ENCODE data around the gene KPNB1.

KPNB1 gene

DNA sequence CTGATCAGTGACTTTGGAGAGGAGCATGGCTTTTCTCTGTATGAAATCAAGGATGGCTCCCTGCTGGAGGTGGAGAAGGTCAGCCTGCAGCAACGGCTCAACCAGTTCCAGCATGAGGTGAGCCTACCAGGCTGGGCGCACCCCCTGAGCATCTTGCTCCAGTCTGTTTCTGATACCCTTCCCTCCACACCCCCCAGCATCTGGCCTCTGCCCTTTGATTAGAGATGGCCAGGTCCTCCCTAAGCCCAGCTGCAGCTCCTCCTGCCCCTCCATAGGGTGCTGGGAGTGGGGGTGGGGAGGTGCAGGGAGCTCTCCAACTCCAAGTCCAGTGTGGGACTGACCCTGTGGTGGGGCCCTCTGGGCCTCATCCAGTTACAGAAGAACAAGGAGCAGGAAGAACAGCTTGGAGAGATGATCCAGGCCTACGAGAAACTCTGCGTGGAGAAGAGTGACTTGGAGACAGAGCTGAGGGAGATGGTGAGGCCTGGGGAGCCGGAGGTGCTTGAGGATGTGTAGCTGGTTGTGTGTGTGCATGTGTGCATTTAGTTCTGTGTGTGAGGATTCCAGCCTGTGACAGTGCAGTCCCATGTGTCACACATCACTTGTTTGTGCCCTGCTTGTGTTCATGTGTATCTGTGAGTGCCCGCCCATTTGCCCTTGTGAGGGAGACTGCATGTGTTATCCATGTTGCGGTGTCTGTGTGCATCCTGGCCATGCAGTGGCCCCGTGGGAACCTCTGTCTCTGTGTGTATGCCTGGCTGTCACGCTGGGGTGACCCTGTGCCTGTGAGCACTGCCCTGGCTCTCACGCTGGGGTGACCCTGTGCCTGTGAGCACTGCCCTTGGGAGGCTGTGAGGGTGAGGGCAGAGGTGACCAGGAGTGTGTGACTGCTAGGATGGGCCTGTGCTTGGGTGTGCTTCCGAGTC, 47.3 kb downstream of the KPNB1 start:
- no peak for DNase-seq (ENCODE audit: low read depth in 2 of 2)

DNA sequence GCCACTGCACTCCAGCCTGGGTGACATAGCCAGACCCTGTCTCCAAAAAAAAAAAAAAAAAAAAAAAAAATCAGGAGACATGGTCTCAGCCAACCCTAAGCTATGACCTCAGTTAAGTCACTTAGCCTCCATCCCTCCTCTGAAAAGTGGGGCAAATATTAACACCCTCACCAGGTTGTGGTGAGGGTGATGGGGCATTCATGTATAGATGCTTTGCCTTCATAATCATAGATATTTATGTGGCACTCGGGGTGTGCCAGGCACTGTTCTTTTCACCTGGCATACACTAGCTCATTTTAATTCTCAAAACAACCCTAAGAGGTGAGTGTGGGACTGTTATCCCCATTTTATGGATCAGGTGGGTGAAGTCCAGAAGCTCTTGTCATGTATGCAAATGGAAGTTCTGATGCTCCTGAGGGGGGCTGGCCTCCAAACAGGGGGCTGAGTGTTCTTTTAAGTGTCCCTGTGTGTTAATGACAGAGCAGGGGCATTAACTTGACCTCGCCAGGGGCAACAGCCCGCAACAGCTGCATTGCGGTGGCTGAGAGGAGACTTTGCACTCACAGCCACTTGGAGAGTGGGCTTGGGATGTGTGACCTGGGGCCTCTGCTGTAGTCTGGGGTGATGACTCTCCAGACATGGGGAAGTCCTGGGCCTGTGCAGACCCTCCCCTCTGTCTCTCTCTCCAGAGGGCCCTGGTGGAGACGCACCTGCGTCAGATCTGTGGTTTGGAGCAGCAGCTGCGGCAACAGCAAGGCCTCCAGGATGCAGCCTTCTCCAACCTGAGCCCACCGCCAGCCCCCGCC, 48.4 kb downstream of the KPNB1 start:
- DNase-seq (ENCODE audit: low read depth in 2 of 2): no peak

DNA sequence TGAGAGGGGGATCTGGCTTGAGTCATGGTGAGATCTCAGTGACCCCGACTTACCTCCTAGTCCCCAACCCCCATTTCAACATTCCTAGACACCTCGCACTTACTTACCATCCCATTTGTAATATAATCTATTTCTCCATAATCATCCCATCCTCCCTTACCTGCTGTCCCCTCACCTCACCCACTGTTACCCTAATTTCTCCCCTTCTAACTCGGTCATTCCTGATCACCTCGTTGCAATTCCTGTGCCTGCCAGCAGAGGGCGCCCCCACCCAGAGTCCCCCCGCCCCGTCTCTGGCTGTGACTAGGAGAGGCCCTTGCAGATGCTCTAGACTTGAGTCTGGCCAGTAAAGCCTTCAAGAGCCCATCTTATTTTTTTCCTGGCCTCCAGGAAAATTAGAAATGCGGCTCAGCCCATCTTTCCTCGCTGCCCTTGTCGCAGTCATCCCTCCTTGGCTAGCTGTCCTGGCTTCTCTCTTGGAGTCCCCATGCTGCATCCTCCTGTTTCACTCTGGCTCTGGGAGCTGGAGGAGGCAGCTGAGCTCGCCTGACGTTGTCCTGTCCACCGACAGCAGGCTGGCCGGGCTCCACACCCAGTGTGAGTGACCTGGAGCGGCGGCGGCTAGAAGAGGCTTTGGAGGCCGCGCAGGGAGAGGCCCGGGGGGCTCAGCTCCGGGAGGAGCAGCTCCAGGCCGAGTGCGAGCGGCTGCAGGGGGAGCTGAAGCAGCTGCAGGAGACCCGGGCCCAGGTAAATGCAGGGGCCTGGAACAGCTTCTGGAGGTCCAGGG, 49.2 kb downstream of the KPNB1 start:
- DNase-seq (ENCODE audit: low read depth in 2 of 2): peak; percentile 84 to 86

DNA sequence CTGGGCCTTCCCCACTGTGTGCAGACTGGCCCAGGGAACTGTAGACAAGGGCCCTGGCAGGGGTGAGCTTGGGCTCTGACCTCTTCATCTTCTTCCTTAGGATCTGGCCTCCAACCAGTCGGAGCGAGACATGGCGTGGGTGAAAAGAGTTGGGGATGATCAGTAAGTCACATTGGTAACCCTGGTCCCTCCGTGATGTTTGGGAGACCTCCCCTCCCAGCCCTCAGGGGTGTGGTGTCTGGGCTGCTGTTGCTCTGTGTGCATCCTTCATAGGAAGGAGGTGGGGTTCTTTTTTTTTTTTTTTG, 49.8 kb downstream of the KPNB1 start:
- no peak for DNase-seq (ENCODE audit: low read depth in 2 of 2)

DNA sequence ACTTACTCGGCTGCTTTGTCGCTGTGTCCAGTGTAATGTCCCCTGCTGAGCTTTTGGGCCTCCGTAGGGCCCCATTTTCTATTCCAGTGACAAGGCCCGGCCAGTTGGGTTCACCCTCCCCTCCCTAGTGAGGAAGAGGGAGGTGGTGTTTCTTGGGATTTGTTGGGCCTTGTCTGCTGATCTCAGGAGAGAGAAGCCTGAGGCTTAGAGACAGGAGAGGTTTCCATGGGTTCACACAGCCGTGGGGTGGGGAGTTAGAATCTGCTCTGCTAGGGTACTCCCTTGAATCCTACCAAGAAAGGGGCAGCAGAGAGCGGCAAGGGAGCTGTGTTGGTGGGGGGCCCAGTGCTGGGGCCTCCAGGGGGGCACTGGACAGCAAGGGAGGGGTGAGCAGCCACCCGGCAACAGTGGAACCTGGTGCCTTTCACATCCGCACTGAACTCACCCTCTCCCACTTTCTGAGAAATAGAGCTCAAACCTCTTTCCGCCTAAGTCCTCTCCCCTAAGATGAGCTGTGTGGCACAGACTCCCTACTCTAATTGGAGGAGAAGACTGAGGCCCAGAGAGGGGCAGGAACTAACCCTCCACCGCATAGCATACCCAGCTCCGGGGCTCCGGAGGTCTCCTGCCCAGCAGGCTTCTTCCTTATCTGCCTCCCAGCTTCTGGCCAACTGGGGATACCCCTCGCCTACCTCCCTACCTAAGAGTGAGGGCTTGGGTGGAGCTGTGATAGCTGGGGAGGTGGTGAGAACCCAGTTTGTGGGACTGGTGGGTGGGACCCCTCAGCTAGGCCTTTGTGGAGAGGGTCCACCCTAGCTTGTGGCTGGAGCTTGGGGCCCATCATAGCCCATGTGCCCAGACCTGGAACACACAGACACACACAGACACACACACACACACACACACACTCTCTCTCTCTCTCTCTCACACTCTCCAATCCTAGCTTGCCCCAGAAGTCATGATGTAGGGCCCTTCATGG, 51.0 kb downstream of the KPNB1 start:
- DNase-seq (ENCODE audit: low read depth in 2 of 2): no peak

DNA sequence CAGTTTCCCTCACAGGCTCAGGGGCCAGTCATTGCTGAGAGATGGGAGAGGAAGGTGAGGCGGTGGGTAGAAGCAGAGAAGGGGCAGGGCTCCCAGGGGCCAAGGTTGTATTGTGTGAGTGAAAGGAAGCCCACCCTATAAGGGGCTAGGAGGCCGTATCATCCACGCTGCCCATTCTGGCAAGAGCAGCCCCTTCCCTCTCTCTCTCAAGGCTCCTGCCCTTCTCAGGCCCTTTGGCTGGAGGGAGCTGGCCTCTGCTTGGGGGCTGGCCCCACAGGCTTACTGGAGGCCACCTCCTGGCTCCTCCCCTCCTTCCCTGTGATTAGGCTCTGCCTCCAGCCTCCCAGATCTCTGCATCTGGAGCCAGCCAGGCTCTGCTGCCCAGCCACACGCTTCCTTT, 51.9 kb downstream of the KPNB1 start:
- DNase-seq (ENCODE audit: low read depth in 2 of 2): no peak

DNA sequence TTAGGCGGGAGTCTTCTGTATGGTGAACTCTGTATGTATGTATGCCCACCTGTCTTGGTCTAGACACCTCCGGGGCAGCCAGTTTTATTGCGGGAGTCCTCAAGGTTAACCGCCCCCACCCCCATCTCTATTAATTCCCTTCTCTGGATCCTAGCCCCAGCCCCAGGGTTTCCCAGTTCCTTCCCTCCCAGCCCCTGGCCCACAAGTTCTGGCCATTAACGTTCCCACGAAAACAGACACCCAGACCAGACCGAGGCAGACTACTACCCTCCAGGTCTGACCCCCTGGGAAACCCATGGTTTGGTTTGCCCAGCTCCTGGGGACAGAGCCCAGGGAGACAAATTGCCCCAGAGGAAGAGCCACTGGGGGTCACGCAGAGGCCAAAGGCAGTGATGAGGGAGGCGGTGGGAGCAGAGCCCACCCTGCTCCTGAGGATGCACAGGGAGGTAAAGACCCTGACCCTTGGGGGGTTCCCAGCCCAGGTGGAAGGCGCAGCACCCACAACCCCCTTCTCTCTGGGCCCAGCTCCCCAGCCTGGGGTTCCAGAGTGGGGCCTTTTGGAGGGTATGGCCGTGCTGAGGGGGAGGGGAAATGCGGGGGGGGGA, 52.8 kb downstream of the KPNB1 start:
- DNase-seq (ENCODE audit: low read depth in 2 of 2): no peak

DNA sequence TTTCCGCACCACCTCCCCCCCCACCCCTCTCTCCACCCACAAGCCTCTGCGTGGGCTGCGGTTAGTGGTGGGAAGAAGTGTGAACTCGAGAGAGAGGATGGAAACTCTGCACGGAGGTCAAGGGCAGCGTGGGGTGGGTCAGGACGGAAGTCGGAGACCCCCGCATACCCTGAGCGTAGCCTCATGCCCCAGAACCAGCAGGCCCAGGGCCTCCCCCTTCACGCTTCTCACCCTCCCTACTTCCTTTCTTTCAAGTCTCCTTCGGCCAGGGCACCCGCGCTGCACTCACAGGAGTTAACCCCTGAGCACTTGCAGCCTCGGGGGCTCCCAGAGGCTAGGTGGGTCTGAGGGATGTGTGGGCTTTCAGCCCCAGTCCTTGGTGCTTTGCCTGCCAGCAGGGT, 53.5 kb downstream of the KPNB1 start:
- peak in 1 of 2 donors; percentile 36 for DNase-seq (ENCODE audit: low read depth in 2 of 2)

DNA sequence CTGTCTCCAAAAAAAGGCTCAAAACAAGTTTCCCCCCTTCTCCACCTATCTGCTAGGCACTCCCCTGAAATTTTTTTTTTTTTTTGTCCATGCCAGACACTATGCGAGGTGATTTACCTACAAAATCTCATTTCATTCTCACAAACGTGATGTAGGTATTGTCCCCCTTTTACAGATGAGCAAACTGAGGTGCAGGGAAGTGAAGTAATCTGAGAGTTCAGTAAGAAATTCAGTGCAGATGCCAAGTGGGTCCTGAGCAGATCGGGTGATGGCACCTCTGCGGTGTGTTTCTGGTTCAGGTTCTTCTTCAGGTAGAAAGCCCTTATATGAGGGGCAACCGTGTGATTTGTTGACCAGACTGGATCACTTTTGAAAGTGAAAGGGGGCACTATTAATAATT, 54.0 kb downstream of the KPNB1 start:
- no peak for DNase-seq (ENCODE audit: low read depth in 2 of 2)

DNA sequence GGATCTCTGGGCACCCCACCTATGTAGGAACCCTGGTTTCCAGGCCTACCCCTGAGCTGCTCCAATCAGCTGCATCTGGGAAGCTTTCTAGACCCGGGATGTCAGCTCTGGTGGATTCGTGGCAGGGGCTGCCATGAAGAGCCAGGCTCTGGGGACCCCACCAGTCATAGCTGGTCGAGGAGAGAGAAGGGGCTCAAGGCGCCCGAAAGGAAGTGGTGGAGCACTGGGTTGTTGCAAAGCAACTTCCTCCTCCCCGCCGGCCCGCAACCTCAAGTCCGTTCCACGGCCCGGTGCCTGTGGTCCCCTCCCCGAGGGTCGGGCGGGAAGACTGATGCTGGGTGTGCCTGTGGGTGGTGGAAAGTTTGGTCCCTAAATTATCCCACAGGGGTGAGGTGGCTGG, 54.4 kb downstream of the KPNB1 start:
- DNase-seq (ENCODE audit: low read depth in 2 of 2): no peak

DNA sequence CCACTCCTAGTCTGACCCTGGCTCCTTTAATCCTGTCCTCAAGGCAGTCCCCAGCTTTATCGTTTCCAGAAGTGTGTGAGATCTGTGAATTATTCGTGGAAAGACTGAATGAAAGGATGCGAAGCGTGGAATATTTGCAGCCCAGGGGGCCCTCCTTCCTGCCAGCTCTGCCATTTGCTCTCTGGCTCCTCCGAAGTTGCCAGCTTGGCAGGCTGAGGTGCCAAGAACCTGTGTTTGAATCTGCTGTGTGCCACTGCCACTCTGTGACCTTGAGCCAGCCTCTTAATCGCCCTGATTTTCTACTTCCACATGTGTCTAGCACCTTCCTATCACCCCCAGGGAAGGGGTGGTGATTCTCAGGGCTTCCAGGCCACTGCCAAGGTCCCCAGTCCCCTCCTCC, 55.0 kb downstream of the KPNB1 start:
- DNase-seq (ENCODE audit: low read depth in 2 of 2): no peak

DNA sequence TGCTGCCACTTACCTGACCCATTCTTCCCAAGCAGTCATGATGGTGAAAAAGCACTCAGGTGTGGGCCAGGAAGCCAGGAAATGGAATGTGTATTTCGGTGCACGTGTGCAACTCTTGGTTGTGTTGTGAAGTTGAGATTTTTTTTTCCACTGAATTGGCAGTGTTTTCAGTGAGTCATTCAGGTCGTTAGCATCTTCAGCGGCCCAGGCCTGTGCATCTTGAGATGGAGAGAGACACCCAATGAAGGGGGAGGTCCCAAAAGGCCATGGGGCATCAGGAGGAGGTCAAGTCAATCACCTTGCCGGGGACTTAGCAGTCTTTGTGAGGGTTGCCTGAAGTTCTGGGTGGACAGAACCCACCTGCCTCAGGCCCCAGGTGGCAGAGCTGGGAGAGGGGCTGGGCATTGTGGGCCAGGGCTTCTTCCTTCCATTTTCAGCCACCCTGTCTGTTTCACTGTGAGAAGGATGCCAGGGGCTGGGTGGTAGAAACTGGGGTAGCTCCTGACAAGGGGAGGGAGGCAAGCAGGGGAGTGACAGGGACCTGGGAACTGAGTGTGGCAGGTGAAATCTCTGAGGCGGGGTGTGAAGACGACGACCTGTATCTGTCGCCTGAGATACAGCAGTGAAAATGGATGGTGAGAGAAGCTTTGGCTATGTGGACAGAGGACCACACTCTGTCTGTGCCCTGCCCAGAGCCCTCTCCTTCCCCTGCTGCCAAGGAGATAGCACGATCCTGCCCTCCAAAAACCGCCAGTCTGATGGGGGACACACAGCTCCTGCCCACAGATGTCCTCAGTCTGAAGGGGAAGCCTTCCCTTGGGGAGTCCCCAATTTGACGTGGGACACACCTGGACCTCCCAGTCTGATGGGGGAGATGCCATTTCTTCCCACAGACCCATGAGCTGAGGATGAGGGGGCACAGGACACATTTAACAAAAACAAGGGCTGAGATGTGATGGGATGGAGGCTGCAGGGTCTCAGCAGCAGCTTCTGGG, 56.1 kb downstream of the KPNB1 start:
- DNase-seq (ENCODE audit: low read depth in 2 of 2): no peak

DNA sequence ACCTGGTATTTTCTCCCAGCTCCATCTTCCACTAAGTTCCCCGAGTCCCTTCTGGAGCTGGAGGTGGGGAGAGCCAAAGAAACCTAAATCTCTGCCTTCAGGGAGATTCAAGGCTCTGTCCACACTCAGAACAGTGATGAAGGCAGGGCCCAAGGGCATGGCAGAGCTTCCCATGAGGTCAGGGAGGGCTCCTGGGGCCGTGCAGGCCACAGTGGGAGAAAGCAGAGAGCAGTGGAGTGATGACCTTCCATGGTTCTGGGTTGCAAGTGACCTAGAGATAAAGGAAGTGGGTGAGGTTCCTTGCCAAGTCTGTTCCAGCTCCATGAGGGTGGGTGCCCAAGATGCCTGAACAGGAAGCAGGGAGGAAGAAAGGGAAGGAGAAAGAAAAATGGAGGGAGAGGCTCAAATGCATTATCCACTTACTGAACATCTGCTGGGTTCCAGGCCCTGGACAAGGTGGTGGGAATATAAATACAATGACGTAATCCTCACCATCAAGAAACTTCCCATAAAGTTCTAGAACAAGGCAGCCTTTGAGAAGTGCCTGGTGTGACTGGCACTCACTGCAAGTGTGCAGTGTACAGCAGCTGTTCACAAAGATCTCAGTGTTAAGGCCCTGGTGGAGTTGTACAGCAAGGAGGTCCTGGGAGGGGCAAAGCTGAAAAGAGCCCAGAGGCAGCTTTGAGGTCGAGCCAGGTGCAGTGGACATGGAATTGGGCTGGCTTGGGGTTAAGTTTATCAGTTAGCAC, 57.5 kb downstream of the KPNB1 start:
- no peak for DNase-seq (ENCODE audit: low read depth in 2 of 2)

DNA sequence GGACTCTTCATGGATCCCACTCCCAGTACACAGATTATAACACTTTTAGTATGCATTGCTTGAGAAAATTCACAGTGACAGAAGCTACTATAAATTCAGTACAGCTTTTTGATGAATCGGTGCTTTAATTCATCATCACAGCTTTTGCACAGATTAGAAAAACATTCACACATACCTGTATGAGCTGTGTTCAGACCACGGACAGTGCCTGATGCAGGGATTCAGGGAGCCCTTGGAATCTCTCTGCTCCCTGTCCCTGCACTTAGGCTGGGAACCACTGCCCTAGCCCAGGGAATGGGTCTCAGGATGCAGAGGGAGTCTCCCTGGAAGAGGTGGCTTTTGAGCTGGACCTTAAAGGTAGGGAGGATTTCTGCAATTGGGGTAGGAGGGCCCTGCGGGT, 58.2 kb downstream of the KPNB1 start:
- no peak for DNase-seq (ENCODE audit: low read depth in 2 of 2)

DNA sequence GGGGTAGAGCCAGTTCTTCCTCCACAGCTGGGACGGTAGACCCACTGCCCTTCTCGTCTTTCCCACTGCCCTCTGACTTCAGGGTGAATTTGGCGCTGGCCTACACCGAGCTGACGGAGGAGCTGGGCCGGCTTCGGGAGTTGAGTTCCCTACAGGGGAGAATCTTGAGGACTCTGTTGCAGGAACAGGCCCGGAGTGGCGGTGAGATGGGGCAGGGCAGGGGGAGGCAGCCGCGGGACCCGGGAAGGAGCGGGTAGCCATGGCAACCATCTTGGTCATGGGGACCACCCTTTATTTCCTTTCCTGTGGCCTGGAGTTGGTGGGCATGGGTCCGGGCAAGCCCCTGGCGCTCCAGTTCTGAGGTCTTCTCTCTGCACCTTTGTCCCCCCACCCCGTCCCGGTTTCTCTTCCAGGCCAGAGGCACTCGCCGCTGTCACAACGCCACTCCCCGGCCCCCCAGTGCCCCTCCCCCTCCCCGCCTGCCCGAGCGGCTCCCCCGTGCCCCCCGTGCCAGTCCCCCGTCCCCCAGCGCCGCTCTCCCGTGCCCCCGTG, 58.7 kb downstream of the KPNB1 start:
- no peak for DNase-seq (ENCODE audit: low read depth in 2 of 2)

DNA sequence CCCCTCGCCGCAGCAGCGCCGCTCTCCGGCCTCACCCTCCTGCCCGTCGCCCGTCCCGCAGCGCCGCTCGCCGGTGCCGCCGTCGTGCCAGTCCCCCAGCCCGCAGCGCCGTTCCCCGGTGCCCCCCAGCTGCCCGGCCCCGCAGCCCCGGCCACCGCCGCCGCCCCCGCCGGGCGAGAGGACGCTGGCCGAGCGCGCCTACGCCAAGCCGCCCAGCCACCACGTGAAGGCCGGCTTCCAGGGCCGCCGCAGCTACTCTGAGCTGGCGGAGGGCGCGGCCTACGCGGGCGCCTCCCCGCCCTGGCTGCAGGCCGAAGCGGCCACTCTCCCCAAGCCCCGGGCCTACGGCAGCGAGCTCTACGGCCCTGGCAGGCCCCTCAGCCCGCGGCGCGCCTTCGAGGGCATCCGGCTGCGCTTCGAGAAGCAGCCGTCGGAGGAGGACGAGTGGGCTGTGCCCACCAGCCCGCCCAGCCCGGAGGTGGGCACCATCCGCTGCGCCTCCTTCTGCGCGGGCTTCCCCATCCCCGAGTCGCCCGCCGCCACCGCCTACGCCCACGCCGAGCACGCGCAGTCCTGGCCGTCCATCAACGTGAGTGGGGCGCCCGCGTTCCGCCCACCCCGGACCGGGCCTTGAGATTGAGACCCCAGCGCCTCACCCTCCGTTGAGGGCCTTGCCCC, 59.3 kb downstream of the KPNB1 start:
- no peak for DNase-seq (ENCODE audit: low read depth in 2 of 2)

DNA sequence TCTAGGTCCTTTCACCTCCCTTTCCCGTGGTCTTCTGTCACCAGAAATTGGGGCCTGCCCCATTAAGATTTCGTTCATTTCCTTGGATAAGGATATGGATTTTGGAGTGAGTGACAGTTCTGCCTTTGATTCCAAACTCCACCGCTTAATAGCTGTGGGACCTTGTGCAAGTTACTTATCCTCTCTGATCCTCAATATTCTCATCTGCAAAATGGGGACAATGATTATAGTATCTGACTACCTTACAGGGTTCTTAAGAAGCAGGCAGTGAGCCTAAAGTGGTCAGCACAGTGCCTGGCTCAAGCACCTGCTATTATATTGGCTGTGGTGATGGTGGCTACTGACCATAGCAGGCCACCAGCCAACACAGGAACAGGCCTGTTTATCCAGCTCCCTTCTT, 59.9 kb downstream of the KPNB1 start:
- no peak for DNase-seq (ENCODE audit: low read depth in 2 of 2)

Measured in activated CD4-positive, alpha-beta T cell treated with anti-CD3 and anti-CD28 coated beads for 24 hours (primary cell).